Adrenal gland (tissue), 5 donors: Measurements from ENCODE around the gene CMTR1.

Source experiments
- CTCF ChIP-seq, 6 experiments: fragments of 450-650 bp in 4 of 6; fragments of 200-600 bp in 2 of 6; sonication (generic) in 1 of 6; IDR thresholded peaks; 1 replicate in 5 of 6; 2 replicates in 1 of 6; pipeline versions ENCODE4 v1.5.1 to v1.8.0; 2016 to 2021; ENCODE audit warnings: antibody characterized with exemption in 6 of 6, mild to moderate bottlenecking in 2 of 6, moderate library complexity in 1 of 6
- POLR2A ChIP-seq, 2 donors: fragments of 450-650 bp; IDR thresholded peaks; one replicate each; pipeline ENCODE4 v1.6.1; 2017; ENCODE audit warnings: antibody characterized with exemption in 2 of 2, mild to moderate bottlenecking in 2 of 2, moderate library complexity in 1 of 2
- donor health status: DM: no; HTN: no; CAD: no.

GRCh38 chr6:37517411-37517812 is 84.4 kb downstream of the CMTR1 start:
- no peak for TF ChIP-seq CTCF (IDR thresholded peaks at IDR 0.05)
- no peak for TF ChIP-seq POLR2A (IDR thresholded peaks at IDR 0.05)
